Adrenal gland (tissue), 12 donors: ENCODE data around the gene CIRBP. TPM values are rescaled to one million over a fixed set of nuclear protein-coding genes. Genes with fewer than 3 reads are reported as not detected.

Experiments
- DNase-seq, 7 donors: peaks; one replicate each; pipeline ENCODE4 v3.0.0-alpha.2; 2019 to 2020
- H3K27ac ChIP-seq, 5 donors: fragments of 200-600 bp; sonication (generic) in 4 of 5; 1 replicate in 3 of 5; 2 replicates in 2 of 5; pipeline versions ENCODE4 v1.5.1 to v1.8.0; 2016 to 2020; ENCODE audit warnings: mild to moderate bottlenecking in 1 of 5
- H3K27me3 ChIP-seq: fragments of 200-600 bp; 2 replicates; pipeline ENCODE4 v1.8.0; 2021
- H3K36me3 ChIP-seq, 2 donors: fragments of 200-600 bp; replicated peaks in 1 of 2; 1 replicate in 1 of 2; 2 replicates in 1 of 2; pipeline versions ENCODE4 v1.5.1 to v1.8.0; 2018 to 2022
- H3K4me1 ChIP-seq, 2 donors: fragments of 200-600 bp; replicated peaks in 1 of 2; 1 replicate in 1 of 2; 2 replicates in 1 of 2; pipeline versions ENCODE4 v1.5.1 to v1.8.0; 2018 to 2021
- H3K4me3 ChIP-seq, 4 donors: fragments of 200-600 bp; sonication (generic) in 3 of 4; one replicate each; pipeline ENCODE4 v1.5.1; 2016 to 2018
- H3K9me3 ChIP-seq, 3 donors: fragments of 200-600 bp; sonication (generic) in 1 of 3; replicated peaks in 1 of 3; 1 replicate in 2 of 3; 2 replicates in 1 of 3; pipeline versions ENCODE4 v1.5.1 to v1.8.0; 2016 to 2021
- CTCF ChIP-seq, 6 experiments: fragments of 450-650 bp in 4 of 6; fragments of 200-600 bp in 2 of 6; sonication (generic) in 1 of 6; IDR thresholded peaks; 1 replicate in 5 of 6; 2 replicates in 1 of 6; pipeline versions ENCODE4 v1.5.1 to v1.8.0; 2016 to 2021; ENCODE audit warnings: antibody characterized with exemption in 6 of 6, mild to moderate bottlenecking in 2 of 6, moderate library complexity in 1 of 6
- POLR2A ChIP-seq, 2 donors: fragments of 450-650 bp; IDR thresholded peaks; one replicate each; pipeline ENCODE4 v1.6.1; 2017; ENCODE audit warnings: antibody characterized with exemption in 2 of 2, mild to moderate bottlenecking in 2 of 2, moderate library complexity in 1 of 2
- WGBS, 4 donors: extraction: QIAGEN DNeasy Blood & Tissue Kit in 2 of 4; methylation state at CpG; one replicate each; pipeline versions ENCODE4 v1.1.5 to v1.1.7; 2013 to 2017; 5-methylcytosine and 5-hydroxymethylcytosine counted together
- intact Hi-C, 2 donors: fragments of 100-400 bp; cut with DNase I; formaldehyde crosslinking; loops; one replicate each; pipeline versions ENCODE4 v1.14.1 to v1.15.0; 2022 to 2023
- polyA plus RNA-seq, 3 donors: library from polyadenylated mRNA; stranded (reverse); fragments of 200-250 nt in 2 of 3; fragments of 350-450 nt in 1 of 3; fragmentation: Illumina TruSeq in 1 of 3; extraction: RNeasy Lipid Tissue Mini Kit (QIAGEN cat#74804) in 1 of 3; gene quantifications; one replicate each; pipeline ENCODE4 v1.2.3, GENCODE V29; 2013 to 2014
- total RNA-seq, 9 donors: library from RNA; depleted of rRNA in 4 of 9; stranded (reverse); fragments of >200 nt in 4 of 9; fragments of 120-200 nt in 1 of 9; fragmentation: NEBNext Ultra II Directional in 1 of 9; extraction: Animal tissue kit (Norgen Biotek cat#: 25700) in 1 of 9; gene quantifications; one replicate each; pipeline versions ENCODE4 v1.1.0 to v1.2.4, GENCODE V29; 2013 to 2023
- donor health status: healthy with polysubstance abuse.
- donor health status: Bipolar disorder and iron deficiency.
- donor health status: DM: yes; HTN: yes; CAD: no.
- donor health status: DM: no; HTN: no; CAD: no.
- donor health status: DM: no; HTN: no; CAD: no.
- donor health status: DM: yes; HTN: yes; CAD: no.

The CIRBP gene
- total and polyA plus RNA-seq, 12 donors: 317 to 1,164 (median 685) TPM

- H3K4me1 ChIP-seq: peaks cover 49 to 53% of the 10 kb centered on the region in 2 donors
- WGBS, 4 donors: 0 to 22% (median 12%) methylated on average over 30 to 84 of the region's 84 CpGs
- intact Hi-C loops: no loop called here
Measured at GRCh38 chr19:1239796-1240737, 29.1 kb upstream of the CIRBP start.

GRCh38 chr19:1240925-1241324 lies 28.2 kb upstream of the CIRBP start:
- intact Hi-C loops: no loop called here
- peak overlapping the region in 3 of 5 donors; percentile 89 to 99 (median 97) for H3K27ac ChIP-seq
- H3K36me3 ChIP-seq: no peaks in the 10 kb centered on the region
- peak in 3 of 7 donors; percentile 51 to 75 (median 59) for DNase-seq
- no peaks in the 10 kb centered on the region for H3K9me3 ChIP-seq
- TF ChIP-seq POLR2A (IDR thresholded peaks at IDR 0.05) (no peak), CTCF (IDR thresholded peaks at IDR 0.05) (no peak)
- H3K4me3 ChIP-seq: peak overlapping the region in 1 of 4 donors; percentile 91
- no peaks in the 10 kb centered on the region for H3K27me3 ChIP-seq
- WGBS, 4 donors: 61 to 69% (median 66%) methylated on average over 6 to 15 of the region's 15 CpGs
- peaks cover 58 to 62% of the 10 kb centered on the region in 2 donors for H3K4me1 ChIP-seq

More at GRCh38 chr19:1239796-1240737, 29.1 kb upstream of the CIRBP start:
- TF ChIP-seq POLR2A (IDR thresholded peaks at IDR 0.05) (no peak), CTCF (IDR thresholded peaks at IDR 0.05) (peak; percentile 33 to 99 (median 74))
- Histone ChIP-seq H3K9me3 (no peaks in the 10 kb centered on the region), H3K36me3 (no peaks in the 10 kb centered on the region), H3K27ac (peak overlapping the region in 4 of 5 donors; percentile 75 to 99 (median 93)), H3K4me3 (peak overlapping the region in 1 of 4 donors; percentile 41), H3K27me3 (no peaks in the 10 kb centered on the region)
- DNase-seq: peak; percentile 83 to 94 (median 89)

GRCh38 chr19:1241417-1242095 lies 27.6 kb upstream of the CIRBP start, which contains the start of gene ATP5F1D:
TSS of gene ATP5F1D (plus strand) at chr19:1241751. CDS start at chr19:1241851, 100 bp downstream.
- H3K4me1 ChIP-seq: peaks cover 62 to 68% of the 10 kb centered on the region in 2 donors
- 1 to 2% (median 1%) methylated on average over 18 to 79 of the region's 79 CpGs for WGBS, 4 donors

More at GRCh38 chr19:1241417-1242095, 27.6 kb upstream of the CIRBP start, which contains the start of gene ATP5F1D:
- Histone ChIP-seq H3K9me3 (no peaks in the 10 kb centered on the region), H3K36me3 (no peaks in the 10 kb centered on the region), H3K4me3 (peak within 1 kb of the TSS; percentile 22 to 91 (median 50)), H3K27me3 (no peaks in the 10 kb centered on the region), H3K27ac (peak within 1 kb of the TSS; percentile 30 to 99 (median 89))
- intact Hi-C loops: no loop called here
- DNase-seq: peak; percentile 93 to 96 (median 95)
- TF ChIP-seq POLR2A (IDR thresholded peaks at IDR 0.05): peak; percentile 65 to 82
- TF ChIP-seq CTCF (IDR thresholded peaks at IDR 0.05): no peak
